Fibroblast of pulmonary artery (primary cell): Measurements from ENCODE around the gene PTPRG.

Source experiments
- DNase-seq: peaks from one replicate; pipeline ENCODE4 v3.0.0-alpha.2; 2010; ENCODE audit warnings: low read depth
- H3K4me3 ChIP-seq: replicated peaks from 2 replicates; pipeline ENCODE4 v1.5.1; 2011; ENCODE audit warnings: low read depth, mild to moderate bottlenecking, control low read depth, low read length, moderate library complexity
- TF ChIP-seq, protein P1 (sequence below): IDR thresholded peaks from 2 replicates; pipeline ENCODE4 v1.5.1; 2011; ENCODE audit warnings: mild to moderate bottlenecking, control low read depth, low read length, inconsistent platforms; ENCODE audit errors: missing control alignments

PTPRG gene

DNA sequence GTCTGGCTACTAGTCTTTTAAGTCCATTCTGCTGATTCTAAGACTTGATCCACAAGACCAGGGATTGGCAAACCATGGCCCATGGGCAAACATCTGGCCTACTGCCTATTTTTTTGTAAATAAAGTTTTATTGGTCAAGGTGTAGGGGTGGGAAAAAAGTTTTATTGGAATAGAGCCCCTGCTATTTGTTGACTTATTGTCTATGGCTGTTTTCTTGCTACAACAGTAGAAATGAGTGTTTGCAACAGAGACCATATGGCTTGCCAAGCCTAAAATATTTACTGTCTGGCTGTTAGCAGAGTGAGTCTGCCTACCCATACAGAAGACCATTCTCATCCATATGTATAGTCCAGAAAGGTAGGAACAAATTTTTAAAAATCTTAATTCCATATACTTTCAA, 106.4 kb downstream of the PTPRG start:
- TF ChIP-seq, protein P1, sequence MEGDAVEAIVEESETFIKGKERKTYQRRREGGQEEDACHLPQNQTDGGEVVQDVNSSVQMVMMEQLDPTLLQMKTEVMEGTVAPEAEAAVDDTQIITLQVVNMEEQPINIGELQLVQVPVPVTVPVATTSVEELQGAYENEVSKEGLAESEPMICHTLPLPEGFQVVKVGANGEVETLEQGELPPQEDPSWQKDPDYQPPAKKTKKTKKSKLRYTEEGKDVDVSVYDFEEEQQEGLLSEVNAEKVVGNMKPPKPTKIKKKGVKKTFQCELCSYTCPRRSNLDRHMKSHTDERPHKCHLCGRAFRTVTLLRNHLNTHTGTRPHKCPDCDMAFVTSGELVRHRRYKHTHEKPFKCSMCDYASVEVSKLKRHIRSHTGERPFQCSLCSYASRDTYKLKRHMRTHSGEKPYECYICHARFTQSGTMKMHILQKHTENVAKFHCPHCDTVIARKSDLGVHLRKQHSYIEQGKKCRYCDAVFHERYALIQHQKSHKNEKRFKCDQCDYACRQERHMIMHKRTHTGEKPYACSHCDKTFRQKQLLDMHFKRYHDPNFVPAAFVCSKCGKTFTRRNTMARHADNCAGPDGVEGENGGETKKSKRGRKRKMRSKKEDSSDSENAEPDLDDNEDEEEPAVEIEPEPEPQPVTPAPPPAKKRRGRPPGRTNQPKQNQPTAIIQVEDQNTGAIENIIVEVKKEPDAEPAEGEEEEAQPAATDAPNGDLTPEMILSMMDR = no peak
- H3K4me3 ChIP-seq = no peak overlapping the region
- DNase-seq = peak; percentile 41

- TF ChIP-seq, protein P1 = no peak
- no peak overlapping the region for H3K4me3 ChIP-seq
- no peak for DNase-seq
These were observed 107.0 kb downstream of the PTPRG start for GRCh38 chr3:61668317-61668864.

DNA sequence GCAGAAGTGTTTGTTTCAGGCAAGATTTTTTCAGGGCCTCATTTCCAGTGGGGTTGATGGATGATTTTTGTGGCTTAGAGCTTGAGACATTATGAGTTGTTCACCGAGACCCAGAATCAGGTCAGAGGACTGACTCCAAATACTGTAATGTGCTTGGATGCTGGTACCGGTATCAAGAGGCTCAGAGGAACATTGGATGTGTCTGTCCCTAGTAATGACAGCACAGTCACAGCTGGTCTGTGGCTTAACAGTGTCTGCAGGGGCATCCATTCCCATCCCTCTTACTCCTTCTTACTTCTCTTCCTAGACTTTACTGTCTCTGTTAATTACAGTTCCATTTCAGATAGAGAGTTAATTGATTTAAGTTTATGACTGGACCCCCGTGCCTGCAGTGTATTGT, 107.8 kb downstream of the PTPRG start:
- H3K4me3 ChIP-seq = no peak overlapping the region
- TF ChIP-seq, protein P1 = no peak
- DNase-seq = no peak

DNA sequence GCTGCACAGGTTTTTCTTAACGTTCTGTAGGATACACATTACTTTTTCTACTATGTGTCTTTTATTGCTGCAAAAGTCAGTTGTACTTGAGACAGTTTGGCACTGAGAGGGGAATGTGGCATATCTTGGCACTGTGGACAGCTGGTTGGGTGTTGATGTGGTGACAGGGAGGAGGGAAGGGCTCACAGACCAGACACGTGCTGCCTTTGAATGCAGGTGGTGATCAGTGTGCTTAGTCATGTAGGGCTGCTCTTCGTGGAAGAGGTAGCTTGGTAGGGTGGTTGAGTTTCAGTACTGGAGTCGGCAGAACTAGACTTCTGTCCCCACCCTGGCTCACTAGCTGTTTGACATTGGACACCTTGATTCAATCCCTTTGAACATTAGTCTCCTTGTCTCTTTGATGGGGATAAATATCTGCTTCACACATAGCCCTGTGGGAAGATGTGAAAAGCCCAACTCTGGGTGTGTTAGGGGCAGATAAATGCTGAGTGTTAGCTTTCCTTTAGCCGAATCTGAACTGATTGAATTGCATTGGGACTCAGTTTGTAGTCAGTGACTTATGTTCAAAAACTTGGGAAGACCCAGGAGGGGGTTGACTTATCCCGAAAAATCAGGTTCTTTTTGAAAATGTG, 108.4 kb downstream of the PTPRG start:
- no peak overlapping the region for H3K4me3 ChIP-seq

DNA sequence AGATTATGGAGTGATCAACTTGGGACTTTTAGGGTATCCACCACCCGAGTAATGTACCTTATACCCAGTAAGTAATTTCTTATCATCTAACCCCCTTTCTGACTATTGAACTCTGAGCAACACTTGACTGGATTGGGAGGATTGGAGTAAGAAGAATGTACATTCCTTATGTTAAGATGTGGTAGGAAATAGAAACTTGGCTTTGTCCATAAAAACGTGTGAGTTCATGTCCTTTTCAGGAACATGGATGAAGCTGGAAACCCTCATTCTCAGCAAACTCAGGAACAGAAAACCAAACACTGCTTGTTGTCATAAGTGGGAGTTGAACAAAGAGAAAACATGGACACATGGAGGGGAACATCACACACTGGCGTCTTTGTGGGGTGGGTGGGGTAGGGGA, 112.3 kb downstream of the PTPRG start:
- TF ChIP-seq, protein P1 = no peak
- no peak overlapping the region for H3K4me3 ChIP-seq
- DNase-seq = no peak

More for the DNA sequence above, 108.4 kb downstream of the PTPRG start:
- TF ChIP-seq, protein P1 = no peak
- DNase-seq = no peak

GRCh38 chr3:61674596-61674995, 113.2 kb downstream of the PTPRG start:
- H3K4me3 ChIP-seq = no peak overlapping the region
- DNase-seq = no peak
- TF ChIP-seq, protein P1 = no peak

DNA sequence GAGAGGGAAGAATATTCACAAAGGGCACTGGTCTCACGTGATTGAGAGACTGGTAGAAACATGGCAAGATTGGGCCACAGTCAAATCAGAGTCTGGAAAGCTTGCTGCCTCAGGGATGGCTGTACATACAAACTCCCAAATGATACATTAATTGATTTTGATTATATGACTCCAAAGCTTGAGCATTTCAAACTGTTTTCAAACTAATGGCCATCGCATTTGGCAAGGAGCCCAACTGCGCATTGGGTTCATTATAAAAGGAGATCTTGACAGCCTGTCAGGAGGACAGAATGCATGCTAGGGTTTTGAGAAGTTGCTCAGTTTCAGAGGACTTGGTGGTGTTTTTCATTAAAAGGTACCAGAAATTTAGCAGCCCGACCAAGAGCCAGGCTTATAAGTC, 117.7 kb downstream of the PTPRG start:
- TF ChIP-seq, protein P1 = no peak
- H3K4me3 ChIP-seq = no peak overlapping the region
- no peak for DNase-seq
